RCC 7860 (cell line): ENCODE data around the gene SPTY2D1.
"Not testable (repeated sequence)": the region's sequence is repeated elsewhere in the genome, so short reads cannot be mapped to it uniquely, and the experiment has no call there.

Source experiments
- DNase-seq: peaks from one replicate; pipeline ENCODE4 v3.0.0-alpha.2; 2015; ENCODE audit warnings: low spot score
- FAIRE-seq: peaks from 2 replicates; lab custom pipeline; 2012; peaks lifted over from hg19 to GRCh38; lab: Jason Lieb, UNC

Gene SPTY2D1

DNA sequence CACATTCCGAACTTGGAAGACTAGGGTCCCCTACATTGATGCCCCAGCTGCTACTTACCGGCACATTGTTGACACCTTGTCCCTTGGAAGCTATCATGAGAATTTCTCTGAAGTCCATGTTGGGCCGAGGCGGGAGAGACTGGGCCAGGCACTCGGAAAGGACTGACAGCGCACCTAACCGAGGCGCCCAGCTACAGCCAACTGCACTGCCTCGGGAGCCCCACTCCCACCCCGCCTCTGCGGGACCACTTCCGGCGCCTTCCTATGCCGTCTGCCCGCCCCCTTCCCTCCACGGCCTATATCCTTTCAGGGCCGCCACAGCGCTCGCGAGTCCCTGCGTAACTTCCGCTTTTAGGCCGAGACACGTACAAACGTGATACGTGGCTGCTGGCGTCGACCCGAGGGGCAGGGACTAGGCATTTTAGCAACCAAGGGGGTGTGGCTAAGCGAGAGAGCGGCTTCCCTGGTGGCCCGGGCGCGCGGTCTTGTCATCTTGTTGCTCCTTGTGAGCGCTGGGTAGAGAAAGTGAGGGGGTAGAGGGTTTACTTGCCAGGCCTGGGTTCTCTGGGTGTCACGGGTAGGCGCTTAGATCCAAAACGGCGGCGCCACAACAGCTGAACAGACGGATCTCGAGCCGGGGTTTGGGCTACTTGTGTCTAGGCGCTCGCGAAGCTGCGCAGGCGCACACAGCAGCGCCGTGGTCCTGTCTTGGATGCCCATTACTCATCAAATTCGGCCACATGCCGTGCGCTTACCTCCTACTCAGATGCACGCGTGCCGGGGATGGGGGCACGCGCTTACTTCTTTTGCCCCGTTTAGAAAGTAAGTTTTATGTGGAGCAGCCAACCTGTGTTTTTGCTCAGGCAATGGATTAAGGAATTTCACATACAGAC is at the start of gene SPTY2D1:
Gene SPTY2D1, minus strand, starts transcription at position 203 of the 893 bp plus-strand sequence. Its CDS starts 85 bp downstream, at position 118.
- FAIRE-seq = peak; percentile 81

GRCh38 chr11:18682466-18682865 is 48.3 kb upstream of the SPTY2D1 start:
- no peak for FAIRE-seq
- DNase-seq = no peak

More for the DNA sequence above, at the start of gene SPTY2D1:
- DNase-seq = peak; percentile 95

DNA sequence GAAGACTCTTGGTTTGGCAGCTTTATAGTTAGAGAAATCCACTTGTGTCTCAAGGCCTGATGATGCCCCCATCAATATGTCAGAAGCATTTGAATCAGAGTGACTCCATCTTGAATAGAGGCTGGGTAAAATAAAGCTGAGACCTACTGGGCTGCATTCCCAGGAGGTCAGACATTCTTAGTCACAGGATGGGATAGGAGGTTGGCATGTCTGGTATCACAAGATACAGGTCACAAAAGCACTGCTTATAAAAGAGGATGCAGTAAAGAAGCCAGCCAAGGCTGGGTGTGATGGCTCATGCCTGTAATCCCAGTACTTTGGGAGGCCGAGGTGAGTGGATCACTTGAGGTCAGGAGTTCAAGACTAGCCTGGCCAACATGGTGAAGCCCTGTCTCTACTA is 47.8 kb upstream of the SPTY2D1 start:
- not testable (repeated sequence) for FAIRE-seq, DNase-seq

DNA sequence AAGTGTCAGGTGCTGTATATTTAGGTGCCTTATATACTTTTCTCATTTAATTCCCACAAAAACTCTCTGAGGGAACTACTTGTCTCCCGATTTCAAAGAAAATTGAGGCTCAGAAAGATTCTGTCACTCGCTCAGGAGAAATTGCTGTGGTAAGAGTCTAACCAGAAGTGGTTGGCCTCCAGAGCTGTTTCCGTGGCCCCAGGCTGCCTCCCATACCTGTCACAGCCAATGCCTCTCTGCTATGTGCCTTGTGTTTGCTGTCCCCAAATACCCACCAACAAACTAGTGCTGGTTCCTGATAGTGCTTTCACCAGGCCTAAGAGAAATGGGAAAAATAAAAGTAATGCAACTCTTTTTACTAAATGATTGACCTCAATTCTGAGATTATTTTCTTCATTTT is 43.4 kb upstream of the SPTY2D1 start:
- no peak for FAIRE-seq

GRCh38 chr11:18676803-18677202 is 42.7 kb upstream of the SPTY2D1 start:
- FAIRE-seq (no peak), DNase-seq (no peak)

More for the DNA sequence above, 43.4 kb upstream of the SPTY2D1 start:
- no peak for DNase-seq

DNA sequence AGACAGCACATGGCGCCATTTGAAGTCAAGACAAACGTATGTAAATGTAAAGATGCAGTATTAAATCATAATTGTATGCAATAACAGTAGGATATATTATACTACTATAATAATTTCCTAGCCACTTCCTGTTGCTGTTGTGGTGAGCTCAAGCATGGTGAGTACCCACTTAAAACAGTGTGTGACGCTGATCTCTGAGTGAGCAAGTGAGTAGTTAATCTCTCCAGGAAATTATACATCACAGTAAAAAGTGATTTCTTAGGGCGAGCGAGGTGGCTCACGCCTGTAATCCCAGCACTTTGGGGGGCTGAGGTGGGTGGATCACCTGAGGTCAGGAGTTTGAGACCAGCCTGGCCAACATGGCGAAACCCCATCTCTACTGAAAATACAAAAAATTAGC is 38.1 kb upstream of the SPTY2D1 start:
- not testable (repeated sequence) for DNase-seq, FAIRE-seq

- DNase-seq (no peak), FAIRE-seq (no peak)
Measured at GRCh38 chr11:18671246-18671645, 37.1 kb upstream of the SPTY2D1 start.

GRCh38 chr11:18669711-18670110 is 35.6 kb upstream of the SPTY2D1 start:
- FAIRE-seq = no peak
- no peak for DNase-seq

DNA sequence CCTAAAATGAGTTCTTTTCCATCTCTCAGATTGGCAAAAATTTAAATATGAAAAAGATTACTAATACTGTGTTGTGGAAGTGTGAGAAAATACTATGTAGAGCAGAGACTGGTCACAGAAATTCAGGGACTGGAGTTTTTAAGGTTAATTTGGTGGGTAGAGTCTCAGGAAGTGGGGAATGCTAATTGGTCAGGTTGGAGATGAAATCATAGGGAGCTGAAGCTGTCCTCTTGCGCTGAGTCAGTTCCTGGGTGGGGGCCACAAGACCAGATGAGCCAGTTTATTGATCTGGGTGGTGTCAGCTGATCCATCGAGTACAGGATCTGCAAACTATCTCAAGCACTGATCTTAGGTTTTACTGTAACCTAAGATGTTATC is 35.1 kb upstream of the SPTY2D1 start:
- no peak for DNase-seq
- FAIRE-seq = no peak

- FAIRE-seq = no peak
Measured at GRCh38 chr11:18668131-18668530, 34.0 kb upstream of the SPTY2D1 start.

DNA sequence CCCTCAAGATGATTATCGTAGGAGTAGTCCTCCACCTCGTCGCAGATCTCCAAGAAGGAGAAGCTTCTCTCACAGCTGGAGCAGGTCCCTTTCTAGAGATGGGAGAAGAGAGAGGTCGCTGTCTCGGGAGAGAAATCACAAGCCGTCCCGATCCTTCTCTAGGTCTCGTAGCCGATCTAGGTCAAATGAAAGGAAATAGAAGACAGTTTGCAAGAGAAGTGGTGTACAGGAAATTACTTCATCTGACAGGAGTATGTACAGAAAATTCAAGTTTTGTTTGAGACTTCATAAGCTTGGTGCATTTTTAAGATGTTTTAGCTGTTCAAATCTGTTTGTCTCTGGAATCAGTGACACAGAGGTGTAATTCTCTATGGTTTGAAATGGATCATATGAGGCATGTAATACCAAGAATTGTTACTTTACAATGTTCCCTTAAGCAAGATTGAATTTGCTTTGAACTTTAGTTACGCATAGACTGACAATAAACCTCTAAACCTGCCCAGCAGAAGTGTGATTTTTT is 31.3 kb upstream of the SPTY2D1 start:
- FAIRE-seq, DNase-seq: not testable (repeated sequence)

More at GRCh38 chr11:18668131-18668530, 34.0 kb upstream of the SPTY2D1 start:
- DNase-seq = no peak

- no peak for DNase-seq
- FAIRE-seq = no peak
Measured at GRCh38 chr11:18657673-18658072, 23.5 kb upstream of the SPTY2D1 start.

DNA sequence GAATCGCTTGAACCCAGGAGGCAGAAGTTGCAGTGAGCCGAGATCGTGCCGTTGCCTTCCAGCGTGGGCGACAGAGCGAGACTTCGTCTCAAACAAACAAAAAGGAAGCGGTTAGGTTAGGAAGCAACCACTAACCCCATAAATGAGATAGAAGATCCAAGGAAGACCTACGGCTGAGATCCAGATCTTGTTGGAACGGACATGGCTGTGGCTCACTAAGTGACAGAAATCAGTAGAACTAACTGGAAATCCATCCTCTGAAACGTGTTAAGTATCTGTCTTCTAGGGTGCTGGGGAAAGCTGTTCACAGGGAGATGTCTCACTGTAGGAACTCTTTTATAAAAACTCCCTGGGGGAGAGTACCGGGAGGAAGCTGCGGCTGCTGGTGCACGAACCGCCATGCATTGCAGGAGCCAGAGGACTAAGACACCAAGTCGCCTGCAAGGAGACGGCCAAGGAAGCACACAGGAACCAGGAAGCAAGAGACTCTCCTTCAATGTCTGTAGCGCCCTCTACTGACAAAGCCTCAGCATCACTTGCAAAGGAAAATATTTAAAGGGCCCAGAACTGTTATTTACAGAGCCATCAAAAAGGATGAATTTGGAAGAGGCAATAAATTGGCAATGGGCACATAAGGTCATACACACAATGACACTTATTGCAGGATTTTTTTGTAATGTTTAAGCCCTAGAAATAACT is 16.9 kb upstream of the SPTY2D1 start:
- FAIRE-seq = no peak
- no peak for DNase-seq

DNA sequence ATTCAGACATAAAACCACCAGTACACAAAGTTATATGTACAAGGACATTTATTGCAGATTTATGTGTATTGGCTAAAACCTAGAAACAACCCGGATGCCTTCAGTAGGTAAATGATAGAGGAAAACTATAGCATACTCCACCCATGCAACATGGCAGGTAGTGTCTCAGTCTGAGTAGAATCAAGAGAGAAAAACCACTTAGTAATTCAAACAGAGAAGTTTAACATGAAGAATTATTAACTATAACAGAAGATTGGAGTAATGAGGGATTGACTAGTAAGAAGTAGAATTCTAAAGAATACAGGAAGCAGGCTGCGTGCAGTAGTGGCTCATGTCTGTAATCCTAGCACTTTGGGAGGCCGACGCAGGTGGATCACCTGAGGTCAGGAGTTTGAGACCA is 16.2 kb upstream of the SPTY2D1 start:
- DNase-seq (no peak), FAIRE-seq (no peak)

DNA sequence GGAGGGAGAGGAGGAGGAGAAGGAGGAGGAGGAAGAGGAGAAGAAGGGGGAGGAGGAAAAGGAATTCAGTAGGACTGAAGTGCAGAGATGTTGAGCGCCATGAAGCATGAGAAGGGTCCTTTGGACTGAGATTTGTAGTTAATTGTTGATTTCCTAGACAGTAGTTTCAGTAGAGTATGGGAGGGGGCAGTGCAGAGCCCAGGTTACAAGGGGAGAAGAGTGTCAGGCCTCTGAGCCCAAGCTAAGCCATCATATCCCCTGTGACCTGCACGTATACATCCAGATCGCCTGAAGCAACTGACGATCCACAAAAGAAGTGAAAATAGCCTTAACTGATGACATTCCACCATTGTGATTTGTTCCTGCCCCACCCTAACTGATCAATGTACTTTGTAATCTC is 8.9 kb upstream of the SPTY2D1 start:
- not testable (repeated sequence) for FAIRE-seq

GRCh38 chr11:18641677-18642076 is 7.5 kb upstream of the SPTY2D1 start:
- no peak for FAIRE-seq

More for the DNA sequence above, 8.9 kb upstream of the SPTY2D1 start:
- DNase-seq = not testable (repeated sequence)

GRCh38 chr11:18633256-18634139 is 644 bp downstream of the SPTY2D1 start:
- DNase-seq = no peak
- FAIRE-seq = no peak

More at GRCh38 chr11:18641677-18642076, 7.5 kb upstream of the SPTY2D1 start:
- no peak for DNase-seq

DNA sequence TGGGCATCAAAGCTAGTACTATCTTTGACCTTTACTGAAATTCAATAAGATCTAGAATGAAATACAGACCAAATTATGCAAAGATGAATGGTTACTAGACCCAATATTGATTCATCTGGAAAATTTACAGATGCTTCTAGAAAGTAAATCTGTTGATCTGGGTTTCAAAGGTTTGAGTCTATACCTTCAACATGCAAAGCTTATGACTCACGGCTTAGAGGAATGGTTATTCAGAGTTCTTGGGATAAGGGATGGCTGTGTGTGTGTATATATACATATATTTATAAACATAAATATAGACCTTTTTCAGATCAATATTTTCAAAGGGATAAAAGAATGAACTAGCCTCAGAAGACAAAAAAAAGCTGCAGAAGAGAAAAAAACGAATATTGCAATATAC is 1.3 kb downstream of the SPTY2D1 start:
- no peak for FAIRE-seq
- no peak for DNase-seq

GRCh38 chr11:18624161-18624560 is 10.0 kb downstream of the SPTY2D1 start:
- FAIRE-seq (no peak), DNase-seq (no peak)

- FAIRE-seq (no peak), DNase-seq (no peak)
Measured at GRCh38 chr11:18623707-18624106, 10.4 kb downstream of the SPTY2D1 start.
